Epithelial cell of esophagus (primary cell): Measurements from ENCODE around the gene GSG1L.

ENCODE experiments used
- DNase-seq: peaks from one replicate; pipeline ENCODE4 v3.0.0; 2010; ENCODE audit warnings: low read depth
- H3K4me3 ChIP-seq: 2 replicates; pipeline ENCODE4 v1.5.1; 2011; ENCODE audit warnings: mild to moderate bottlenecking, low read length, control low read depth
- TF ChIP-seq, protein P1 (sequence below): IDR thresholded peaks from 2 replicates; pipeline ENCODE4 v1.5.1; 2011; ENCODE audit warnings: low read depth, mild to moderate bottlenecking, low read length, control low read depth, inconsistent platforms; ENCODE audit not compliant: insufficient read depth; ENCODE audit errors: missing control alignments

Gene GSG1L

DNA sequence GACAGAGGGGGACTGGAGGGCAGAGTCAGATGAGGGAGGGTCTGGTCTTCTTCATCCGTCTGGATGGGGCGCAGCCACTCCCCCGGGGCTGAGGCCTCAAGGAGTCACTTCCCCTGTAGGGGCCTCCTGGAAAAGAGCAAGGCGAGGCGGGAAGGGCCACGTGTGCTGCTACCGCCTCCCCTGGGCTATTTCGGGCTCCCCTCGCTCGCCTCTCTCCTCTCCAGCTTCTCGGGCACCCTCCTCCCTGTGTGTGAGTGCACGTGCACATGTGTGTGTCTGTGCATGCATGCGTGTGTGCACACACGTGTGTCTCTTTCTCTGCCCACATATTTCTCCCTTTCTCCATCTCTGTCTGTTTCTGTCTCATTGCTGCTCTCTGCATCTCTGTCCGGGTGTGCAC is 10.1 kb downstream of the GSG1L start:
- H3K4me3 ChIP-seq: no peak overlapping the region
- TF ChIP-seq, protein P1, sequence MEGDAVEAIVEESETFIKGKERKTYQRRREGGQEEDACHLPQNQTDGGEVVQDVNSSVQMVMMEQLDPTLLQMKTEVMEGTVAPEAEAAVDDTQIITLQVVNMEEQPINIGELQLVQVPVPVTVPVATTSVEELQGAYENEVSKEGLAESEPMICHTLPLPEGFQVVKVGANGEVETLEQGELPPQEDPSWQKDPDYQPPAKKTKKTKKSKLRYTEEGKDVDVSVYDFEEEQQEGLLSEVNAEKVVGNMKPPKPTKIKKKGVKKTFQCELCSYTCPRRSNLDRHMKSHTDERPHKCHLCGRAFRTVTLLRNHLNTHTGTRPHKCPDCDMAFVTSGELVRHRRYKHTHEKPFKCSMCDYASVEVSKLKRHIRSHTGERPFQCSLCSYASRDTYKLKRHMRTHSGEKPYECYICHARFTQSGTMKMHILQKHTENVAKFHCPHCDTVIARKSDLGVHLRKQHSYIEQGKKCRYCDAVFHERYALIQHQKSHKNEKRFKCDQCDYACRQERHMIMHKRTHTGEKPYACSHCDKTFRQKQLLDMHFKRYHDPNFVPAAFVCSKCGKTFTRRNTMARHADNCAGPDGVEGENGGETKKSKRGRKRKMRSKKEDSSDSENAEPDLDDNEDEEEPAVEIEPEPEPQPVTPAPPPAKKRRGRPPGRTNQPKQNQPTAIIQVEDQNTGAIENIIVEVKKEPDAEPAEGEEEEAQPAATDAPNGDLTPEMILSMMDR: no peak
- no peak for DNase-seq

DNA sequence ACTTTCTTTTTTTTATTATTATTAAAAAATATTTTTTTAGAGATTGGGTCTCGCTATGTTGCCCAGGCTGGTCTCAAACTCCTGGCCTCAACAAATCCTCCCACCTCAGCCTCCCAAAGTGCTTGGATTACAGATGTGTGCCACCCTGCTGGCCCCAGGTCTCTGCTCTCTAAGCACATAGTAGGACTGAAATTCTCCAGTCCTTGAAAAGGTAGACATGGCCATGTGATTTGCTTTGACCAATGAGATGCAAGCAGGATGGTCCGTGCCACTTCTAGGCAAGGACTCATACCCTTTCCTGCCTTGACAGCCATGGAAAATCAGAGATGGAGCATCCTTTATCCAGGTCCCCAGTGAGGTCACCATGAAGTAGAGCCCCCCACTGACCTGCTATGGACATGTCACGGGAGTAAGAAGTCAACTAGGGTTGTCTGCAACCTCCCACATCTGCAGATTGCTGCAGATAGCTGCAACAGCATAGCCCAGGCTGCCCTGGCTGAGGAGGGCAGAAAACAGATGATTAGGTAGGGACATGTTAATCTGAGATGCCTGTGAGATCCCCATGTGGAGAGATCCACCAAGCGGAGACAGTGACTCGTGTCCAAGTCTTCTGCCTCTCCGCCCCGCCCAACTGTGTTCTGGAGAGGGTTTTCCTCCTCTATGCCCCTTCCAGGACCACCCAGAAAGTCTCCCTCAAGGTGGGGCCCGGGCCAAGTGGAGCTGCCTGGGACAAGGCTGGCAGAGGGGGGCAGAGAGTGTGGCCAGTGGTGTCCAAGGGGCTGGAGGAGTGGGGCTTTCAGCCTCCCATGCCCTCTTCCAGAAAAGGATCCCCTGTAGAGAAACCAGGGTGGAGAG is 11.0 kb downstream of the GSG1L start:
- TF ChIP-seq, protein P1: no peak
- H3K4me3 ChIP-seq: no peak overlapping the region
- no peak for DNase-seq

DNA sequence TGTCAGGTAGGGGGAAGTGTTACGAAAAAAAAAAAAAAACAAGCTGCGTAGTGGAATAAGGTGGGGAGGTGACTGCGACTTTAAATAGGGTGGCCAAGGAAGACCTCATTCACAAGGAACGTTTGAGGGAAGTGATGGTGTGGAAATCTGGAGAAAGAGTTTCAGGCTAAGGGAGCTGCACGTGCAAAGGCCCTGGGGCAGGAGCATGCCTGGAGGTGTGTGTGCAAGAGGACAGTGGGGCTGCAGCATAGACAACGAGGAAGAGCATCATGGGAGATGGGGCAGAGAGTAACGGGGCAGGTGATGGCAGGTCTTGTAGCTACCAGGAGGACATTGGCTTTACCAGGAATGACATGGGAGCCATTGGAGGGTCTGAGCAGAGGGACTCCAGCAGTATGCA is 12.0 kb downstream of the GSG1L start:
- H3K4me3 ChIP-seq: no peak overlapping the region
- no peak for DNase-seq
- TF ChIP-seq, protein P1: no peak

DNA sequence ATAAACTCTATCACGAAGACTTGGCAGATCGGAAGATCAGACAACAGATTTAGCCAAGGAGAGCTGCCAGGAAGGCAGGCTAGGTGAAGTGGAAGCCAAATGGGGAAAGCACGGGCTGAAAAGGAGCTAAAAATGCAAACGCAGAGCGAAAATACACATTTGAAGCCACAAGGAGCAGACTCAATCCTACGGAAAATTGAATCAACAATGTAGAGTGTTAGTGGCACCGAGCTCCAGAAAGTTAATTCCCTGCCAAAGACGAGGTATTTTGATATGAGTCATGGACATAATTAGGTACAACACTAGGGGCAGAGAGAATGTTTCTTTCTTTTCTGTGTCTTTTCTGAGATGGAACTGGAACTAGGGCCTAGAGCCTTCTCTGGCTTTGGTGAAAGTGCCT is 20.7 kb downstream of the GSG1L start:
- no peak for DNase-seq
- TF ChIP-seq, protein P1: no peak
- no peak overlapping the region for H3K4me3 ChIP-seq

DNA sequence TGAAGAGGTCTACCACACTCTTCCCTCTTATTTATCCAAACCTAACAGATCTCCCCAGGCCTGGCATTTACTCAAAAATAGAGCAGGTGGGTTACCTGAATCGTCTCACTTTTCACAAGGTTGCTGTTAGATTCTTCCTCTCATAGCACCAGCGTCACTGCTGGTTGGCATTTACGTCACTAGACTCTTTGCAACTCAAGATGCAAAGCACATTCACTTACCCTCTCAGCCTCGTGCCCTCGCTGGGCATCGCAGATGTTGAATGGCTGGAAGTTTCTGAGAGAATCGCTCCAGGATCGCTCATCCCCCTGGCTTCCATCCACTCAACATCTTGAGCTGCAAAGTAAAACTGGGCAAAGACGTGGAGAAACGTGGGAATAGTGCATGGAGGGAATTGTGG is 21.9 kb downstream of the GSG1L start:
- no peak for DNase-seq
- TF ChIP-seq, protein P1: no peak
- no peak overlapping the region for H3K4me3 ChIP-seq

DNA sequence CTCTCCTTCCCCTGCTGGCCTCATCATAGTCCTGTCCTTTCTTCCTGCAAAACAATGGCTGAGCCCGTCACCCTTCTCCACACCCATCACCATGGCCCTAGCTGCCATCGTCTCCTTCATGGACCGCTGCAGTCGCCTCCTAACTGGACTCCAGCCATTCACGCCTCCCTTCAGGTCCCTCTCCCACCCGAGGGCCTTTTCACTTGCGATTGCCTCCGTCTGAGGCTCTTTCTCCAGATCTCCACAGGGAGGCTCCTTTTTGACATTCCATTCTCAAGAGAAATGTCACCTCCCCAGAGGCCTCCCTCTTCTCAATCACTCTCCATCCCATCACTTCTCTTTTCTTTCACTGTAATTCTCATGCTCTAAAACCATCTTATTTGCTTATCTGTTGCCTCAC is 23.5 kb downstream of the GSG1L start:
- TF ChIP-seq, protein P1: no peak
- no peak overlapping the region for H3K4me3 ChIP-seq

DNA sequence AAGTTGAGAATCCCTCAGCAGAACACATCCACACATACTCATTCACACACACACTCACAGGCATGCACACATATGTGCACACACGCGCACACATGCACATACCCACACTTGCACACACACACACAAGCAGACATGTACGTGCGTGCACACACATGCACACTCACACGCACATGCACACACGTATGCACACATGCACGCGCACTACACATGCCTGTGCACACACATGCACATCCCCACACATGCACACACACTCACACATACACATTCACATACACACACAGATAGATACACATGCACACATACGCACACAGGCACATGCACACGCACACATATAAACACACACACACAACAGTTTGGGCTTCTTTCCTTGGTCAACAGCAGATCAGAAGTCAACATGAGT is 24.0 kb downstream of the GSG1L start:
- H3K4me3 ChIP-seq: no peak overlapping the region
- TF ChIP-seq, protein P1: no peak
- DNase-seq: no peak

More for the DNA sequence above, 23.5 kb downstream of the GSG1L start:
- DNase-seq: no peak
